HG03565 (cell line): ENCODE data around the gene CLSTN2.

Experiments used
- ATAC-seq: cut with Tn5 transposase; IDR thresholded peaks from one replicate; pipeline ENCODE4 v1.9.1; 2021; ENCODE audit warnings: mild to moderate bottlenecking, moderate library complexity; ENCODE audit not compliant: unreplicated experiment

Gene CLSTN2

DNA sequence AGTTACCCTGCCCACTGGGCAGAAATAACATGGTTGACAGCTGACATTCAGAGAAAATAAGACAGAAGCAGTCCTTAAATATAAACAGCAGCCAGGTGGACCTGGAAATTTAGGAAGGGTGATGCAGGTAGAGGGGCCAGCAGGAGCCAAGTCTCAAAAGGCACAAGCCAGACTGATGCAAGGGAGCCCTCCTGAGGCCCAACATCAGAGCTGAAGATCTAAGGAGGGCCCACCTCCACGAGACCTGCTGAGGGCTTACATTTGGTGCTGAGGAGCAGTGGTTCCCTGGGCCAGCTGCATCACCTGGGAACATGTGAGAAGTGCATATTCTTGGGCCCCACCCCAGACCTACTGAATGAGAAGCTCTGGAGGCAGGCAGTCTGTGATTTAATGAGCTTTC, 637.3 kb downstream of the CLSTN2 start:
- no peak for ATAC-seq

DNA sequence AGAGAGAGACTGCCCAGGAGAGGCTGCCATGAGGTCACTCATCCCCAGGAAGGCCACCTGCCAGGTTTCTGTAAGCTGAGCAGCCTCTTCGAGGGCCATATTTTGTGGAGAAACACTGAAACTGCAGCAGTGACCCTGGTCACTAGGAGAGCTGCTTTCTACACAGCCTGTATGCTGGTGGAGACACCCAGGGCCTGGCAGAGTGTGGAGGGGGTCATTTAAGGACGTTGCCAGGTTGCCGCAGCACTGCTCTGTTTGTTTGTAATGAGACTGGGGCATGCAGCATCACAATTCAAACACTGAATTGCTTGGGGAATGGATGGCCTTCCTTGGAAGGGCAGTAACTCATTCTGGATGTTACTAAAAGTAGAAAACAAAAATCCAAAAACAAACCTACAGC, 638.0 kb downstream of the CLSTN2 start:
- ATAC-seq: no peak

DNA sequence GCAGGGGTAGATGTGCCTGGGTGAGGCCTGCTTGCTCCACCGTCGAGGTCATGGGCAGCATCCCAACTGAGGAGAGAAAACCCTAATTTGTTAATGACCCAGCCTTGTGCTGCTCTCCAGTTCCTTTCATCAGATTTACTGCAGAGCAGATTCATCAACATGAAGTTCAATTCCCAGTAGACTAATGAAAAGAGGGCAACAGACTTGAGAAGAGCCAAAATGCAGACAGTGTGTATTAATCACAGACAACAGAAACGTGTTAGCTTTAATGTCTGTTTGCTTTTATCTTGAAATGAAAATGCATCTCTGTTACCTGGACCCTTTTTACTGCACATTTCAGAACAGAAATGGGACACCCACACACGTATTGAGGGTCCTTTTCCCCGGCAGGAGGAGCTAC, 639.4 kb downstream of the CLSTN2 start:
- no peak for ATAC-seq

DNA sequence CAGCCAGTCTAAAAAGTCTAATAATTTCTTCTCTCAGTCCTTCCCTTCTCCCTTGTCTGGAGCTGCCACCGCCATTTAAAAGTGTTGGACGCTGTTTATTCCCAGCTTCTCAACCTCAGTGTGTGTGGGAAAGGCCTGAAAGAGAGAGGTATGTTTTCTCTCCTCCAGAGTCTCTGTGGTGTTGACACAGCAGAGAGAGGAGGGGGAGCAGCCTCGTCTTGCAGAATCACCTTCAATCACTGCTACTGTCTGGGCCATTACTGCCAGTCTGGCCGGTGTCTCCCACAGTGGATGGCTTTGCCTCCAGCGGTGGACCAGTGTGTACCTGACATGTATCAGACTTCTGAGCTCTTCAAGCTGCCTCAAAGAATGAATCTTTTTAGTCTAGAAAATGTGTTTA, 641.5 kb downstream of the CLSTN2 start:
- no peak for ATAC-seq

DNA sequence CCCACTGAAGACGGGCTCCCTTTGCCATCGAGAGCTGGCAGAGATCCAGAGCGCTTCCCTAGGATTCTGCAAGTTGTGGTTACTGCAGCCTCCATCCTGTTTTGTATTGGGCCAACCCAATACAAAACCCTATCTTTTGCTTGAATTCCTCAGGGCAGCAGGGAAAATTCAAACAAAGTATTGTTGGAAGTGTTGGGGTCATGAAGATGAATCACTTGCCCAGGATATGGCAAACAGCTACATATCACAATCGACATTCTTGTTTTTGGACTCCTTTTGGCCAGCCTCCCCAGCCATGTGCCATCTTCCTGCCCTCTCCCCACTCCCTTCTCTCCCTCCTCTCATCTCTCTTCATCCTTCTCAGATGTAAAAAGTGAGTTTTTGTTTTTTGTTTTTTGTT, 642.9 kb downstream of the CLSTN2 start:
- ATAC-seq: no peak

- no peak for ATAC-seq
These were observed 644.3 kb downstream of the CLSTN2 start for GRCh38 chr3:140579260-140579659.

- ATAC-seq: no peak
These were observed 645.8 kb downstream of the CLSTN2 start for GRCh38 chr3:140580746-140581145.

- no peak for ATAC-seq
These were observed 649.6 kb downstream of the CLSTN2 start for GRCh38 chr3:140584549-140584948.

DNA sequence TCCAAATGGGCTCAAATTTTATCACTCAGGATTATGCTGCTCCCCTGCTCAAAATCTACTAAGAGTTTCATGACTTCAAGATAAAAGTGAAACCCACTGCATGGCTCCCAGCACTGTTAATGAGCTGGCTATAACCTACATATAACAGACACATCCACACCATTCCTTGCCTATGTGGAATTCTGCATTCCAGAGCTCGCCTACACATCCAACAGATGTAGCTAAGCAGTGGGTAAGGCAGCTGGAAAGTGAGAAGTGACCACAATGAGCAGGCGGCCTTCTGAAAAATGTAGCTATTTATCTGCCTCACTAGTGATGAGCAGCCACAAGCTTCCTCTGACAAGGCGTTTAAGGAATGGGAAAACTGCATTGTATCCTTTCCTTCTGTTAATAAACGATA, 650.8 kb downstream of the CLSTN2 start:
- ATAC-seq: no peak

- ATAC-seq: no peak
These were observed 651.3 kb downstream of the CLSTN2 start for GRCh38 chr3:140586311-140586710.

GRCh38 chr3:140588558-140588957, 653.6 kb downstream of the CLSTN2 start:
- ATAC-seq: no peak

DNA sequence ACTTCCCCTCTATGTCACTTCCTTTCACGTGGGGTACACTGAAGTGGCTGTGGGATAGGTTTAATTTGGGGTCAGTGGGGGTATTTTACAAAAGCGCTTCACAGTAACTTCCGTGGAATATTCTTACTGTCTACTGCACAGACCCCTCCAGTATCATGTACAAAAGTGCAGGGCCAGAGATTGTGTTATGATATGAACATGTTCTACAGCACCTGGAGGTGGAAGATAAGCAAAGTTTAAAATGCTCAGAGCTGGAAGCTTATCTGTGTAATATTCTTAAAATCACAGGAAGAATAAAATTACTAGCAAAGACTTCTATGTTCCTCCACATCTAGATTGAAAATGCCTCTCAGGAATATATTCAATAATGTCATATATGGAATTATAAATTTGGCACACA, 658.8 kb downstream of the CLSTN2 start:
- no peak for ATAC-seq

DNA sequence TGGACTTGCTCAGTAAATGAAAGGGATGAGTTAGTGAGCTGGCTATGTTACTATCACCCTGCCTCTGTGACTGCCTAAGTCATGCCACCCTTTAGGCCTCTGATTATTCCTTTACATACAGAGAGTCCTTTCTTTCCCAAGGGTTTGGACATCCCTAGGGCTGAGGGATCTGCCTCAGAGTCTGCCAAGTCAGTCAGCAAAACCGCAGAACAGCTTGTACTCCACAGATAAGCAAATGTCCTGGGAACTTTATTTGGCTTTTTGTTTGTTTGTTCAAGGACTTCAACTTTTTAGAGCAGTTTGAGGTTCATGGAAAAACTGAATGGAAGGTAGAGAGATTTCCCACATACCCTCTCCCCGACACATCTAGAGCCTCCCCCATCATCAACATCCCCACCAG, 660.3 kb downstream of the CLSTN2 start:
- no peak for ATAC-seq

DNA sequence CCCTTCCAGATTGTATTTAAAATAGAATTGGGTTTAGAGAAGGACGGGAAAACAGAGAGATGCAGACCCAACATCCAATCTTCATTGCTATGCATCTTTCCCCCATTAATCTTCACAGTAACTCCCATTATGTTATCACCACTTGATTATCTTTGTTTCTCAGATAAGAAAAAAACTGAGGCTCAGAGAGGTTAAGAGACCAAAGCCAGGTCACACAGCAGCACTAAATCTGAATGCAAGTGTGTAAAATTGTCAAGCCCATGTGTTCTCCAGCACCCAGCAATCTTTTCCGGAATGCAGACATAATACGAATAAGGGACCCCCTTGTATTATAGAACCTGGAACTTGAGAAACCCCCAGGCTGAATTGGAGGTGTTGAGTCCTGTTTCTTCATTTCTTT, 662.4 kb downstream of the CLSTN2 start:
- no peak for ATAC-seq

DNA sequence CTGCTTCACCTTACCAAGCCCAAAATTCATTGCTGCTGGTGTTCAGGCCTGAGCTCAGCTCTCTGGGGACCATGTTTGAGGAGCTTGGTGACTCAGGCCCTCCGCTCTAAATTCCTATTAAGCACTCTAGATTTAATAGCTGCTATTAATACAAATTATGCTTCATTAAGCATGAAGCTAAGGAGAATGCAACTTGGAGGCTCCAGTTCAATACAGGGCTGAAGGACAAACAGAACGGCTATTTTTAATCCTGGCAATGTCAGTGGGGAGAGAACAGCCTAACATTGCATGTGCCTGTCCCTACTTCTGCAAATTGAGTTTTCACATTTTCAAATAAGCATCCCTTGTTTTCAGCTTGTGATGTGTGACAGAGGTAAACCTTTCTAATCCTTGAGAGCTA, 662.8 kb downstream of the CLSTN2 start:
- no peak for ATAC-seq

DNA sequence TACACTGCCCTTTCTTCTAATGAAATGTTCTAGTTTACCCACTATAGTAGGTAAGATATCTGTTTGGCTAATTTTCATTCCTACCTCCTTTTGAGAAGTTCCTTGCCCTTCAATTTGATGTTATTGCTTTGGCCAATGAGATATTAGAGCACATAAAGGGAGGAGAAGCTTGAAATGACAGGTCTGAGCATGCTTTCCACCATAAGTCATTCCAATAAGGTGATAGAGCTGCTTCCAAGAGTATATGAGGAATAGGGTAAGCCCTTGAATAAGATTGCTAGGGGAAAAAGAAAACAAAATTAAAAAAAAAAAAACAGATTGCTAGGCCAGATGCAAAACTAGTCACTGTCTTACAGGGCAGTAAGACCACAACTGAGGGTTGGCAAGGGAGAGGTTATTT, 664.0 kb downstream of the CLSTN2 start:
- no peak for ATAC-seq

- ATAC-seq: no peak
These were observed 664.5 kb downstream of the CLSTN2 start for GRCh38 chr3:140599496-140599895.

DNA sequence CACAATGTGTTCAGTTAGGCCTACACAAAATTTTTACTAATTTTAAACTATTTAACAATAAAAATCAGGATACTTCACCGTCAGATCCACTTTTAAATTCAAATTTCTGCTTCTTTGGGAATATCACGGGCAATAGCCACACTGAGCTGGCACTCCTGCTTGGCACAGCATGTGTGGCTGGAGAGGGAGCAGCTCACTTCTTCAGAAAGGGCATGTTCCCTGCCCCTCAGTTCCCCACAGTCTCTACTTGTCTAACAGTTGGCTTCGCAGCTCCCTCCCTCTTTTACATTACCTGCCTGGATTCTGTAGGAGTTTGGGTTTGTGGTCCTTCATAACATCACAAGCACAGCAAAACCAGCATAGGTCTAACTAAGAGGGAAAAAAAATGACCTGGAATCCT, 666.9 kb downstream of the CLSTN2 start:
- ATAC-seq: no peak

DNA sequence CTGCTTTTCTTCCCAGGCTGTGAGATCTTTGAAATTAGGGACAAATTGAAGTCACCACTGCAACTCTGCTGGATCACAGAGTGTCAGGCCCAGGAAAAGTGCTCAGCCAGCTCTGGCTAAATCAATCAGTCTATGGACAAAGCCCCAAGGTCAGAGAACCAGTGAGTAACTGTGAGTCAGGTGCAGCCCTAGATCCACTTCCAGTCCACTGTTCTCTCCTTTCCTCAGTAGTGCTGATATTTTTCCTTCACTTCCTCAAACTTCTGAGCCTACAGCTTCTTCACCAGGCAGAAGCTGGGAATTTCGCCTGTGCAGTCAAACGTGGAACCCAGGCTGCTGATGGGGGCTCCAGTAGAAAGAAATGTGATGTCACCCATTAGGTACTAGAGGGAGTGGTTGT, 667.8 kb downstream of the CLSTN2 start:
- ATAC-seq: no peak

DNA sequence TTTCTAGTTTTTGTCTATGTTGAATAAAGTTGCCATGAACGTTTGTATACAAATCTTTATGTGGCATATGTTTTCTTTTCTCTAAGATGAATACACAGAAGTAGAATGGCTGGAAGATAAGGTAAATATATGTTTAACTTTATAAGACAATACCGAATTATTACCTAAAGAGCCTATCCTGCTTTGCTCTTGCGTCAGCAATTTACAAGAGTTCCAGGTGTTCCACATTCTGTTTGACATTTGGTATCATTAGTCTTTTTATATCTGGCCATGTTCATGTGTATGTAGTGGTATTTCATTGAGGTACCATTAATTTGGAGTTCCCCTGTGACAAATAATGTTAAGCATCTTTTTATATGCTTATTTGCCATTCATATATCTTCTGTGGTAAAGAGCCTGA, 668.8 kb downstream of the CLSTN2 start:
- no peak for ATAC-seq

- ATAC-seq: no peak
These were observed 675.6 kb downstream of the CLSTN2 start for GRCh38 chr3:140610544-140610943.

- no peak for ATAC-seq
These were observed 679.0 kb downstream of the CLSTN2 start for GRCh38 chr3:140614001-140614400.

DNA sequence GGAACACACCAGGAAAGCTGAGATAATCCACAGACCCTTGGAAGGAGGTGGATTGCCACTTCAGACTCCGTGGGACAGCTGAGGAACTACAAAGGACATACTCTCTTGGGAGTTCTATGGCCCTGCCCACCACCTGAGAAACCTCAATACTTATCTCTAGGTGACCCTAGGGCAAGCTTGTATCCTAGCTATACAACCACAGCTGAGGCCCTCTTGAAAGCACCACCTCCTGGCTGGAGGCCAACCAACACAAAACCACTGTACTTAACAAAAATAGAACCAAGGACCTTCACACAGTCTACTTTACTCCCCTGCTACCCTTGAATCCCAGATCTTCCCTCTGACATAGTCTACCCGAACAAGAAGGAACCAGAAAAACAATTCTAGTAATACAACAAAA, 682.1 kb downstream of the CLSTN2 start:
- no peak for ATAC-seq

- no peak for ATAC-seq
These were observed 691.9 kb downstream of the CLSTN2 start for GRCh38 chr3:140626856-140627255.
